K562 (cell line): ENCODE data around the gene GTF3C1. TPM values are rescaled to one million over a fixed set of nuclear protein-coding genes. Genes with fewer than 3 reads are reported as not detected.

Experiments
- PCBP1 ChIP-seq: fragments of 200-400 bp; formaldehyde crosslinking; IDR thresholded peaks from 2 replicates; pipeline ENCODE4 v1.6.1; 2018; ENCODE audit warnings: mild to moderate bottlenecking, low read depth, low read length; ENCODE audit not compliant: poor library complexity, severe bottlenecking
- U2AF2 ChIP-seq: fragments of 200-400 bp; formaldehyde crosslinking; optimal IDR thresholded peaks from 2 replicates; pipeline ENCODE3; 2017; ENCODE audit warnings: low read depth, mild to moderate bottlenecking, low read length
- ZNF174 ChIP-seq: fragments of 250-450 bp; sonication (Bioruptor Pico); IDR thresholded peaks from 2 replicates; pipeline ENCODE4 v1.4.0; 2020; ENCODE audit warnings: mild to moderate bottlenecking
- ZNF583 ChIP-seq: fragments of 250-450 bp; sonication (Bioruptor Pico); IDR thresholded peaks from 2 replicates; pipeline ENCODE4 v1.4.0; 2020
- polyA plus RNA-seq, 8 experiments: library from polyadenylated mRNA; depleted of rRNA in 4 of 8; stranded (reverse) in 5 of 8; unstranded in 3 of 8; fragments of >200 nt; fragmentation: Nextera tagmentation in 2 of 8; fragmentation: Illumina TruSeq in 1 of 8; extraction: Ambion mirVana in 2 of 8; extraction: Trizol in 1 of 8; gene quantifications; 2 replicates each; pipeline versions ENCODE4 v1.2.1 to v1.2.3, GENCODE V29; 2011 to 2014; ENCODE audit warnings: inconsistent platforms in 1 of 8, missing spikeins in 1 of 8
- total RNA-seq, 7 experiments: library from RNA; depleted of rRNA in 6 of 7; stranded (reverse); fragments of >200 nt in 6 of 7; fragmentation: Illumina TruSeq in 2 of 7; extraction: Trizol in 2 of 7; gene quantifications; 2 replicates each; pipeline versions ENCODE4 v1.2.1 to v1.2.3, GENCODE V29; 2011 to 2021; ENCODE audit warnings: low replicate concordance in 1 of 7
- TF ChIP-seq, protein P1 (sequence below): sonication (generic); formaldehyde crosslinking; IDR thresholded peaks from 2 replicates; pipeline ENCODE4 v1.8.0; 2023; ENCODE audit warnings: mild to moderate bottlenecking, missing genetic modification reagents
- TF ChIP-seq, protein P2 (sequence below): sonication (generic); formaldehyde crosslinking; IDR thresholded peaks from 2 replicates; pipeline ENCODE4 v1.8.1; 2022; ENCODE audit warnings: missing genetic modification reagents
- TF ChIP-seq, protein P3 (sequence below): fragments of 250-450 bp; sonication (Bioruptor Pico); IDR thresholded peaks from 2 replicates; pipeline ENCODE4 v1.4.0; 2020; ENCODE audit warnings: mild to moderate bottlenecking, moderate library complexity
- TF ChIP-seq, protein P4 (sequence below): sonication (generic); formaldehyde crosslinking; IDR thresholded peaks from 2 replicates; pipeline ENCODE4 v1.8.1; 2023; ENCODE audit warnings: missing genetic modification reagents, mild to moderate bottlenecking, borderline replicate concordance
- TF ChIP-seq, protein P5 (sequence below): fragments of 450-650 bp; IDR thresholded peaks from 2 replicates; pipeline ENCODE4 v1.7.1; 2018; ENCODE audit warnings: mild to moderate bottlenecking, low read depth; ENCODE audit not compliant: partially characterized antibody
- TF ChIP-seq, protein P6 (sequence below): fragments of 450-650 bp; IDR thresholded peaks from 2 replicates; pipeline ENCODE4 v1.6.1; 2014; ENCODE audit warnings: low read depth, mild to moderate bottlenecking, moderate library complexity, borderline replicate concordance

The GTF3C1 gene
- total and polyA plus RNA-seq, 9 of the 15 experiments (the other 6 are each of a cell fraction or from before 2014, with no cell fraction given) = 0.72 to 63.6 (median 30.9) TPM

DNA sequence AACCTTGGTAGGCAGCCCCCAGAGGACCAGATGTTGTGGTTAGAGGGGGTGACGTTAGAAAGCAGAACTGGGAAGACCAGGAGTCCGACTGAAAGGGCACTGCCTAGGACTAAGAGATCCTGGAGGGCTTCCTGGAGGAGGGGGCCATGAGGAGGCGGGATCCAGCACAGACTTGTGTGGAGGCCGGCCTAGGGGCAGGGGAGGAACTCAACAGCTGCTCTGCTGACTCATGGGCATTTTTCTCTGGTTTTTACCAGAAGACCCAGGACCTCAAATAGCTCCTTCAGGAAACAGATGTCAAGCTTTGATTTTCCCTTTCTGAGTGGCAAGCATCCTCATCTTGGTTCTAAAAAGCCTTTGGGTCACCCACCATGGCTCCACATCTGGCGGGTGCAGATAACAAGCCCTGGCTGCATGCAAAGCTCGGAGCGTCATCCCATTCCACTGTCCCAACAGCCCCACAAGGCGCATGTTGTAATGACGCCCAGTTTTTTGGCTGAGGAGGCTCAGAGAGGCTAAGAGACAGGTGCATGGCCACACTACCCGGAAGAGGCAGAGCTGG lies 118.7 kb downstream of the GTF3C1 start (continued):
- TF ChIP-seq, protein P1, sequence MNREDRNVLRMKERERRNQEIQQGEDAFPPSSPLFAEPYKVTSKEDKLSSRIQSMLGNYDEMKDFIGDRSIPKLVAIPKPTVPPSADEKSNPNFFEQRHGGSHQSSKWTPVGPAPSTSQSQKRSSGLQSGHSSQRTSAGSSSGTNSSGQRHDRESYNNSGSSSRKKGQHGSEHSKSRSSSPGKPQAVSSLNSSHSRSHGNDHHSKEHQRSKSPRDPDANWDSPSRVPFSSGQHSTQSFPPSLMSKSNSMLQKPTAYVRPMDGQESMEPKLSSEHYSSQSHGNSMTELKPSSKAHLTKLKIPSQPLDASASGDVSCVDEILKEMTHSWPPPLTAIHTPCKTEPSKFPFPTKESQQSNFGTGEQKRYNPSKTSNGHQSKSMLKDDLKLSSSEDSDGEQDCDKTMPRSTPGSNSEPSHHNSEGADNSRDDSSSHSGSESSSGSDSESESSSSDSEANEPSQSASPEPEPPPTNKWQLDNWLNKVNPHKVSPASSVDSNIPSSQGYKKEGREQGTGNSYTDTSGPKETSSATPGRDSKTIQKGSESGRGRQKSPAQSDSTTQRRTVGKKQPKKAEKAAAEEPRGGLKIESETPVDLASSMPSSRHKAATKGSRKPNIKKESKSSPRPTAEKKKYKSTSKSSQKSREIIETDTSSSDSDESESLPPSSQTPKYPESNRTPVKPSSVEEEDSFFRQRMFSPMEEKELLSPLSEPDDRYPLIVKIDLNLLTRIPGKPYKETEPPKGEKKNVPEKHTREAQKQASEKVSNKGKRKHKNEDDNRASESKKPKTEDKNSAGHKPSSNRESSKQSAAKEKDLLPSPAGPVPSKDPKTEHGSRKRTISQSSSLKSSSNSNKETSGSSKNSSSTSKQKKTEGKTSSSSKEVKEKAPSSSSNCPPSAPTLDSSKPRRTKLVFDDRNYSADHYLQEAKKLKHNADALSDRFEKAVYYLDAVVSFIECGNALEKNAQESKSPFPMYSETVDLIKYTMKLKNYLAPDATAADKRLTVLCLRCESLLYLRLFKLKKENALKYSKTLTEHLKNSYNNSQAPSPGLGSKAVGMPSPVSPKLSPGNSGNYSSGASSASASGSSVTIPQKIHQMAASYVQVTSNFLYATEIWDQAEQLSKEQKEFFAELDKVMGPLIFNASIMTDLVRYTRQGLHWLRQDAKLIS (CRISPR knock-in tag) = no peak
- TF ChIP-seq, protein P2, sequence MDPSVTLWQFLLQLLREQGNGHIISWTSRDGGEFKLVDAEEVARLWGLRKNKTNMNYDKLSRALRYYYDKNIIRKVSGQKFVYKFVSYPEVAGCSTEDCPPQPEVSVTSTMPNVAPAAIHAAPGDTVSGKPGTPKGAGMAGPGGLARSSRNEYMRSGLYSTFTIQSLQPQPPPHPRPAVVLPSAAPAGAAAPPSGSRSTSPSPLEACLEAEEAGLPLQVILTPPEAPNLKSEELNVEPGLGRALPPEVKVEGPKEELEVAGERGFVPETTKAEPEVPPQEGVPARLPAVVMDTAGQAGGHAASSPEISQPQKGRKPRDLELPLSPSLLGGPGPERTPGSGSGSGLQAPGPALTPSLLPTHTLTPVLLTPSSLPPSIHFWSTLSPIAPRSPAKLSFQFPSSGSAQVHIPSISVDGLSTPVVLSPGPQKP (CRISPR knock-in tag) = no peak
- TF ChIP-seq, protein P3, sequence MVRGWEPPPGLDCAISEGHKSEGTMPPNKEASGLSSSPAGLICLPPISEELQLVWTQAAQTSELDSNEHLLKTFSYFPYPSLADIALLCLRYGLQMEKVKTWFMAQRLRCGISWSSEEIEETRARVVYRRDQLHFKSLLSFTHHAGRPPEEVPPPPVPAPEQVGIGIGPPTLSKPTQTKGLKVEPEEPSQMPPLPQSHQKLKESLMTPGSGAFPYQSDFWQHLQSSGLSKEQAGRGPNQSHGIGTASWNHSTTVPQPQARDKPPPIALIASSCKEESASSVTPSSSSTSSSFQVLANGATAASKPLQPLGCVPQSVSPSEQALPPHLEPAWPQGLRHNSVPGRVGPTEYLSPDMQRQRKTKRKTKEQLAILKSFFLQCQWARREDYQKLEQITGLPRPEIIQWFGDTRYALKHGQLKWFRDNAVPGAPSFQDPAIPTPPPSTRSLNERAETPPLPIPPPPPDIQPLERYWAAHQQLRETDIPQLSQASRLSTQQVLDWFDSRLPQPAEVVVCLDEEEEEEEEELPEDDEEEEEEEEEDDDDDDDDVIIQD (CRISPR knock-in tag) = no peak
- TF ChIP-seq, protein P4, sequence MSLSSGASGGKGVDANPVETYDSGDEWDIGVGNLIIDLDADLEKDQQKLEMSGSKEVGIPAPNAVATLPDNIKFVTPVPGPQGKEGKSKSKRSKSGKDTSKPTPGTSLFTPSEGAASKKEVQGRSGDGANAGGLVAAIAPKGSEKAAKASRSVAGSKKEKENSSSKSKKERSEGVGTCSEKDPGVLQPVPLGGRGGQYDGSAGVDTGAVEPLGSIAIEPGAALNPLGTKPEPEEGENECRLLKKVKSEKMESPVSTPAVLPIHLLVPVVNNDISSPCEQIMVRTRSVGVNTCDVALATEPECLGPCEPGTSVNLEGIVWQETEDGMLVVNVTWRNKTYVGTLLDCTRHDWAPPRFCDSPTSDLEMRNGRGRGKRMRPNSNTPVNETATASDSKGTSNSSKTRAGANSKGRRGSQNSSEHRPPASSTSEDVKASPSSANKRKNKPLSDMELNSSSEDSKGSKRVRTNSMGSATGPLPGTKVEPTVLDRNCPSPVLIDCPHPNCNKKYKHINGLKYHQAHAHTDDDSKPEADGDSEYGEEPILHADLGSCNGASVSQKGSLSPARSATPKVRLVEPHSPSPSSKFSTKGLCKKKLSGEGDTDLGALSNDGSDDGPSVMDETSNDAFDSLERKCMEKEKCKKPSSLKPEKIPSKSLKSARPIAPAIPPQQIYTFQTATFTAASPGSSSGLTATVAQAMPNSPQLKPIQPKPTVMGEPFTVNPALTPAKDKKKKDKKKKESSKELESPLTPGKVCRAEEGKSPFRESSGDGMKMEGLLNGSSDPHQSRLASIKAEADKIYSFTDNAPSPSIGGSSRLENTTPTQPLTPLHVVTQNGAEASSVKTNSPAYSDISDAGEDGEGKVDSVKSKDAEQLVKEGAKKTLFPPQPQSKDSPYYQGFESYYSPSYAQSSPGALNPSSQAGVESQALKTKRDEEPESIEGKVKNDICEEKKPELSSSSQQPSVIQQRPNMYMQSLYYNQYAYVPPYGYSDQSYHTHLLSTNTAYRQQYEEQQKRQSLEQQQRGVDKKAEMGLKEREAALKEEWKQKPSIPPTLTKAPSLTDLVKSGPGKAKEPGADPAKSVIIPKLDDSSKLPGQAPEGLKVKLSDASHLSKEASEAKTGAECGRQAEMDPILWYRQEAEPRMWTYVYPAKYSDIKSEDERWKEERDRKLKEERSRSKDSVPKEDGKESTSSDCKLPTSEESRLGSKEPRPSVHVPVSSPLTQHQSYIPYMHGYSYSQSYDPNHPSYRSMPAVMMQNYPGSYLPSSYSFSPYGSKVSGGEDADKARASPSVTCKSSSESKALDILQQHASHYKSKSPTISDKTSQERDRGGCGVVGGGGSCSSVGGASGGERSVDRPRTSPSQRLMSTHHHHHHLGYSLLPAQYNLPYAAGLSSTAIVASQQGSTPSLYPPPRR (CRISPR knock-in tag) = no peak
- no peak for TF ChIP-seq PCBP1
- no peak for TF ChIP-seq ZNF174 (CRISPR knock-in tag)
- TF ChIP-seq U2AF2 = no peak
- no peak for TF ChIP-seq ZNF583 (CRISPR knock-in tag)
- TF ChIP-seq, protein P5, sequence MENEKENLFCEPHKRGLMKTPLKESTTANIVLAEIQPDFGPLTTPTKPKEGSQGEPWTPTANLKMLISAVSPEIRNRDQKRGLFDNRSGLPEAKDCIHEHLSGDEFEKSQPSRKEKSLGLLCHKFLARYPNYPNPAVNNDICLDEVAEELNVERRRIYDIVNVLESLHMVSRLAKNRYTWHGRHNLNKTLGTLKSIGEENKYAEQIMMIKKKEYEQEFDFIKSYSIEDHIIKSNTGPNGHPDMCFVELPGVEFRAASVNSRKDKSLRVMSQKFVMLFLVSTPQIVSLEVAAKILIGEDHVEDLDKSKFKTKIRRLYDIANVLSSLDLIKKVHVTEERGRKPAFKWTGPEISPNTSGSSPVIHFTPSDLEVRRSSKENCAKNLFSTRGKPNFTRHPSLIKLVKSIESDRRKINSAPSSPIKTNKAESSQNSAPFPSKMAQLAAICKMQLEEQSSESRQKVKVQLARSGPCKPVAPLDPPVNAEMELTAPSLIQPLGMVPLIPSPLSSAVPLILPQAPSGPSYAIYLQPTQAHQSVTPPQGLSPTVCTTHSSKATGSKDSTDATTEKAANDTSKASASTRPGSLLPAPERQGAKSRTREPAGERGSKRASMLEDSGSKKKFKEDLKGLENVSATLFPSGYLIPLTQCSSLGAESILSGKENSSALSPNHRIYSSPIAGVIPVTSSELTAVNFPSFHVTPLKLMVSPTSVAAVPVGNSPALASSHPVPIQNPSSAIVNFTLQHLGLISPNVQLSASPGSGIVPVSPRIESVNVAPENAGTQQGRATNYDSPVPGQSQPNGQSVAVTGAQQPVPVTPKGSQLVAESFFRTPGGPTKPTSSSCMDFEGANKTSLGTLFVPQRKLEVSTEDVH = no peak
- TF ChIP-seq, protein P6, sequence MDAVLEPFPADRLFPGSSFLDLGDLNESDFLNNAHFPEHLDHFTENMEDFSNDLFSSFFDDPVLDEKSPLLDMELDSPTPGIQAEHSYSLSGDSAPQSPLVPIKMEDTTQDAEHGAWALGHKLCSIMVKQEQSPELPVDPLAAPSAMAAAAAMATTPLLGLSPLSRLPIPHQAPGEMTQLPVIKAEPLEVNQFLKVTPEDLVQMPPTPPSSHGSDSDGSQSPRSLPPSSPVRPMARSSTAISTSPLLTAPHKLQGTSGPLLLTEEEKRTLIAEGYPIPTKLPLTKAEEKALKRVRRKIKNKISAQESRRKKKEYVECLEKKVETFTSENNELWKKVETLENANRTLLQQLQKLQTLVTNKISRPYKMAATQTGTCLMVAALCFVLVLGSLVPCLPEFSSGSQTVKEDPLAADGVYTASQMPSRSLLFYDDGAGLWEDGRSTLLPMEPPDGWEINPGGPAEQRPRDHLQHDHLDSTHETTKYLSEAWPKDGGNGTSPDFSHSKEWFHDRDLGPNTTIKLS = no peak
